Limb (tissue), 2 donors: ENCODE data around the gene ZNF425.
"Not testable (repeated sequence)": the region's sequence is repeated elsewhere in the genome, so short reads cannot be mapped to it uniquely, and the experiment has no call there.

Experiments
- DNase-seq, 2 donors: peaks; one replicate each; pipeline ENCODE4 v3.0.0-alpha.2; 2016; ENCODE audit errors: extremely low spot score in 2 of 2

The ZNF425 gene

GRCh38 chr7:149125863-149126661, at the start of gene ZNF425:
TSS of gene ZNF425 (minus strand) at chr7:149126324. CDS start at chr7:149126213, 111 bp downstream.
- DNase-seq: peak; percentile 89 to 98

- no peak for DNase-seq
Observed at GRCh38 chr7:149175150-149175549, 49.0 kb upstream of the ZNF425 start.

GRCh38 chr7:149172534-149172920, 46.4 kb upstream of the ZNF425 start:
- no peak for DNase-seq

- DNase-seq: no peak
Observed at GRCh38 chr7:149171892-149172533, 45.9 kb upstream of the ZNF425 start.

GRCh38 chr7:149166630-149167352, 40.7 kb upstream of the ZNF425 start:
- DNase-seq: no peak

- DNase-seq: no peak
Observed at GRCh38 chr7:149166142-149166541, 40.0 kb upstream of the ZNF425 start.

GRCh38 chr7:149161241-149161848, 35.2 kb upstream of the ZNF425 start:
- no peak for DNase-seq

GRCh38 chr7:149156898-149157297, 30.8 kb upstream of the ZNF425 start:
- DNase-seq: no peak

- no peak for DNase-seq
Observed at GRCh38 chr7:149154056-149154455, 27.9 kb upstream of the ZNF425 start.

- DNase-seq: no peak
Observed at GRCh38 chr7:149153346-149153745, 27.2 kb upstream of the ZNF425 start.

- no peak for DNase-seq
Observed at GRCh38 chr7:149150981-149151380, 24.9 kb upstream of the ZNF425 start.

GRCh38 chr7:149147752-149148653, 21.9 kb upstream of the ZNF425 start:
- peak in 1 of 2 donors; percentile 71 for DNase-seq

GRCh38 chr7:149147072-149147751, 21.1 kb upstream of the ZNF425 start, which contains the start of gene ZNF398:
TSS of gene ZNF398 (plus strand) at chr7:149147453. CDS start at chr7:149147743, 290 bp downstream.
- DNase-seq: peak; percentile 73 to 93

GRCh38 chr7:149145031-149145845, 19.1 kb upstream of the ZNF425 start:
- no peak for DNase-seq

- not testable (repeated sequence) for DNase-seq
Observed at GRCh38 chr7:149144436-149144922, 18.4 kb upstream of the ZNF425 start.

- DNase-seq: no peak
Observed at GRCh38 chr7:149141893-149142292, 15.8 kb upstream of the ZNF425 start.

- DNase-seq: no peak
Observed at GRCh38 chr7:149140831-149141230, 14.7 kb upstream of the ZNF425 start.

- no peak for DNase-seq
Observed at GRCh38 chr7:149136118-149136517, 10.0 kb upstream of the ZNF425 start.
